Activated CD8-positive, alpha-beta memory T cell treated with anti-CD3 and anti-CD28 coated beads, Interleukin-2, amount 10 ng/mL, durations not matched to agents 7 days and 5 days (primary cell): ENCODE results near the gene SPTSSB. TPM values are rescaled to one million over a fixed set of nuclear protein-coding genes. Genes with fewer than 3 reads are reported as not detected.

Experiments used
- ATAC-seq: fragments of 150-1000 bp; cut with Tn5 transposase; one replicate; pipeline ENCODE4 v1.10.0; 2021; ENCODE audit warnings: moderate library complexity
- CTCF ChIA-PET: fragments of 350-600 bp; sonication (Branson Sonifier 250); formaldehyde crosslinking; loops from one replicate; lab custom pipeline; 2021; ENCODE audit warnings: antibody characterized with exemption; lab: Charles Lee
- DNase-seq: peaks from one replicate; pipeline ENCODE4 v3.0.0-alpha.2; 2020
- H3K27ac Mint-ChIP-seq: one replicate; pipeline ENCODE4 v1.8.0; 2021; ENCODE audit warnings: mild to moderate bottlenecking, mixed read lengths
- H3K27me3 Mint-ChIP-seq: one replicate; pipeline ENCODE4 v1.8.0; 2021; ENCODE audit warnings: mixed read lengths
- H3K36me3 Mint-ChIP-seq: one replicate; pipeline ENCODE4 v1.8.0; 2021; ENCODE audit warnings: mild to moderate bottlenecking, mixed read lengths
- H3K4me1 Mint-ChIP-seq: one replicate; pipeline ENCODE4 v1.8.0; 2021; ENCODE audit warnings: mixed read lengths
- H3K4me3 Mint-ChIP-seq: one replicate; pipeline ENCODE4 v1.8.0; 2021; ENCODE audit warnings: mild to moderate bottlenecking, moderate library complexity, mixed read lengths
- H3K9me3 Mint-ChIP-seq: one replicate; pipeline ENCODE4 v1.8.0; 2022; ENCODE audit warnings: low read depth, mixed read lengths
- total RNA-seq, 2 experiments: library from RNA; stranded (reverse); gene quantifications; one replicate each; pipeline ENCODE4 v1.2.3, GENCODE V29; 2021

Gene SPTSSB
- total RNA-seq, 2 experiments from 2014 or later, result not detected

DNA sequence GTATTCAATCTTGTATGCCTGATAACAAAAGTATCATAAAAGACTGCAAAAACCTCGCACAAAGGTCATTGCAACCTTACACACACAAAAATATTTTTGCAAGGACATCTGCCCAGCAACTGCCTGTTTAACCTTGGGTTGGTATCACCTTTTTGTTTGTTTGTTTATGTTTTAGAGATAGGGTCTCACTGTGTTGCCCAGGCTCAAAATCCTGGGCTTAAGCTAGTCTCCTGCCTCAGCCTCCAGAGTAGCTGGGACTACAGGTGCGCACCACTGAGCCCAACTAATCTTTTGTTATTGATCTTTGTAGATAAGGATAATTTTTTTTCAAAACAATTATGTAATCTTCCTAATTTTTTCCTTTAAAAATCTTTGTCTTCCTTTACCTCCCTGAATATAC is 54.2 kb downstream of the SPTSSB start:
- peaks cover 6% of the 10 kb centered on the region for H3K36me3 Mint-ChIP-seq
- H3K9me3 Mint-ChIP-seq, result peaks cover 2% of the 10 kb centered on the region
- H3K27me3 Mint-ChIP-seq, result peaks cover 89% of the 10 kb centered on the region
- no peak overlapping the region for H3K4me3 Mint-ChIP-seq
- peaks cover 6% of the 10 kb centered on the region for H3K4me1 Mint-ChIP-seq
- DNase-seq (no peak), ATAC-seq (no peak)
- CTCF ChIA-PET, result interaction anchor here (1.0 kb wide), 1 partner anchor 12 kb away, joined by 4 read pairs; no protein-coding TSS in a partner anchor
- H3K27ac Mint-ChIP-seq, result no peak overlapping the region

DNA sequence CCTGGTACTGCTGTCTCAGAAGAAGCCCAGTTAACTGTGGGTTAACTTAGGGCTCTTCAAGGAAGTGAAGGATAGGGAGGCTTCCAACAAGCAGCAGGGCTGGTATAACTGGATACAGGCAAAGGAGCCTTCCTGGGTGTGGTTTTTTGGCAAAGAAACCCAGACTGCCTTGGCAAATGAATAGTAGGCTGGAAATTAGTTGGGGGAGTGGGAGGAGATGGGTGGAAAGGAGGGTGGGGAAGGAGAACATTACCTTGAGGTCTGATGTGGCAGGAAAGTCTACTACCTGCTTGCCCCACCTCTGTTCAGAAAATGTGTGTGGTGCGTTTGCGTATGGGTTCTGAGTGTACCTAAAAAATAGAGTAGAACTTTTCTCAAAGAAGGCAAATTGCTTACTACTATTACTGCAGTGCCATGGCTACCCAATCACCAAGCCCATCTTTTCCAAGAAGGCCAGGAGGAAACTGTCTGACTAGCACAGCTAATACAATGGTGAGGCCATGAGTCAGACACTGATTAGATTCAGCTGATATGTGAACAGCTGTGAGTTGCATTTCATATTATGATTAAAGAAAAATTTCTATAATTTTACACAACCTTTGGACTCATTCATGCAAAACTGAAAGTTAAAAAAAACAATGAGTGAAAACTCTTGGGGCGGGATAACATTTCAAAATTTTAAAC is 55.2 kb downstream of the SPTSSB start:
- Mint-ChIP-seq H3K27me3 (peaks cover 85% of the 10 kb centered on the region), H3K27ac (no peak overlapping the region), H3K4me1 (peaks cover 15% of the 10 kb centered on the region), H3K9me3 (peaks cover 2% of the 10 kb centered on the region), H3K4me3 (no peak overlapping the region), H3K36me3 (peaks cover 4% of the 10 kb centered on the region)
- no peak for DNase-seq
- ATAC-seq, result no peak
- CTCF ChIA-PET, result no interaction called here

DNA sequence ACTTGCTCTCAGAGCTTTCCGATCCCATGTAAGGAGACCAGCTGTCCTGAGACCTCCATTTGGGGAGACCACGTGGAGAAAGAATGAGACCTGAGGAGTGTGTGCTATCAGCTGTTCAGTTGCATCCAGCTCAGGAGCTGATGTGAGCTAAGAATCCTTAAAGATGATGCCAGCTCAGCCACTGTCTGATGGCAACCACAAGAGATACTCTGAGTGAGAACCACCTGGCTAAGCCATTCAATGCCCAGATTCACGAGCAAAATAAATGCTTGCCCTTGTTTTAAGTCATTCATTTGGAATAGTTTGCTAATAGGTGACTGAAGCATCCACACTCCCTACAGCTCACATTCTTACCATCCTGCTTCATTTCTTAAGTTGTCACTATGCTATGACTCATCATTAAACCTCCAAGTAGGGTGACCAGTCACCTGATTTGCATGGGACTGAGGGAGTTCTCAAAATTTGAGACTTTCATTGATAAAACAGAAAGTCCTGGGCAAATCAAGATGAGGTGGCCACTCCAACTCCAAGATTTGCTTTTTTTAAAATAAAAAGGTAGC is 56.4 kb downstream of the SPTSSB start:
- H3K36me3 Mint-ChIP-seq, result peaks cover 3% of the 10 kb centered on the region
- CTCF ChIA-PET, result interaction anchor here (1.2 kb wide), 1 partner anchor 40 kb away, joined by 5 read pairs; no protein-coding TSS in a partner anchor
- H3K27me3 Mint-ChIP-seq, result peaks cover 79% of the 10 kb centered on the region
- H3K27ac Mint-ChIP-seq, result no peak overlapping the region
- DNase-seq, result no peak
- no peak for ATAC-seq
- no peak overlapping the region for H3K4me3 Mint-ChIP-seq
- H3K4me1 Mint-ChIP-seq, result peaks cover 27% of the 10 kb centered on the region
- peaks cover 2% of the 10 kb centered on the region for H3K9me3 Mint-ChIP-seq

DNA sequence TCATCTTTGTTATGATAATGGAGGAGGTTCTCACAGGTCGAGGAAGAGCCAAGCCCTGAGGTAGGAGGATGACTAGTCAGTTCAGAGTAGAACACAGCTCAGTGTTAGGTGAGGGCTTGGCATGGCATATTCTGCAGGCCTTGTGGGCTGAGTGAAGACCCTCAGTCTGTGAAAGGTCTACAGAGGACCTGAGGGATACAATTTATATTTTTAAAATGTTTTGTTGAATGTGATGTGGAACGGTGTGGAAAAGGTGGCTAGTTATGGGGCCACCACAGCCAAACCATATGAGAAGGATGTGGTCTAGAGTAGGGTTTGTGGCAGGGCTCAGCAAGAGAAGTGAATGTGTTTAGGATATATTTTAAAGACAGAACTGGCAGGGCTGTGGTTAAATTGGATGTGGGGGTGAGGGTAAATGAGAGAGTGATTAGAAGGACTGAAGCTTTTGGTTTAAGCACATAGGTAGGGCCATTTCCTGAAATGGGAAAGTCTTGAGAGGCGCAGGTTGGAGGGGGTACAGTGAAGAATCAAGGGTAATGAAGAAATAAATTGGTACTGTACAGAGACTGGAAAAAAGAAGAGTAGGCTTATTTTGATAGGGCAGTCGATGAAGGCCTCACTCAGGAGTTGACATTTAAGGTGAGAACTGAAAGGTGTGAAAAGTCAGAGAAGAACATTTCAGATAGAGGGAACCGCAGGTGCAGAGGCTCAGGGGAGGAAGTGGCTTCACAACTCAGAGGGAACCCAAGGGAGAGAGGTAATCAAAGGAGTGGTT is 60.5 kb downstream of the SPTSSB start:
- peaks cover 73% of the 10 kb centered on the region for H3K27me3 Mint-ChIP-seq
- DNase-seq, result peak; percentile 88
- peaks cover 27% of the 10 kb centered on the region for H3K4me1 Mint-ChIP-seq
- H3K4me3 Mint-ChIP-seq, result peak overlapping the region; percentile 19
- peak overlapping the region; percentile 76 for H3K27ac Mint-ChIP-seq
- H3K36me3 Mint-ChIP-seq, result peaks cover 17% of the 10 kb centered on the region
- peaks cover 12% of the 10 kb centered on the region for H3K9me3 Mint-ChIP-seq
- CTCF ChIA-PET, result interaction anchor here (1.0 to 2.2 kb wide), 3 partner anchors 8 to 36 kb away, joined by 3 to 6 read pairs (median 3); no protein-coding TSS in a partner anchor
- peak; percentile 90 for ATAC-seq

DNA sequence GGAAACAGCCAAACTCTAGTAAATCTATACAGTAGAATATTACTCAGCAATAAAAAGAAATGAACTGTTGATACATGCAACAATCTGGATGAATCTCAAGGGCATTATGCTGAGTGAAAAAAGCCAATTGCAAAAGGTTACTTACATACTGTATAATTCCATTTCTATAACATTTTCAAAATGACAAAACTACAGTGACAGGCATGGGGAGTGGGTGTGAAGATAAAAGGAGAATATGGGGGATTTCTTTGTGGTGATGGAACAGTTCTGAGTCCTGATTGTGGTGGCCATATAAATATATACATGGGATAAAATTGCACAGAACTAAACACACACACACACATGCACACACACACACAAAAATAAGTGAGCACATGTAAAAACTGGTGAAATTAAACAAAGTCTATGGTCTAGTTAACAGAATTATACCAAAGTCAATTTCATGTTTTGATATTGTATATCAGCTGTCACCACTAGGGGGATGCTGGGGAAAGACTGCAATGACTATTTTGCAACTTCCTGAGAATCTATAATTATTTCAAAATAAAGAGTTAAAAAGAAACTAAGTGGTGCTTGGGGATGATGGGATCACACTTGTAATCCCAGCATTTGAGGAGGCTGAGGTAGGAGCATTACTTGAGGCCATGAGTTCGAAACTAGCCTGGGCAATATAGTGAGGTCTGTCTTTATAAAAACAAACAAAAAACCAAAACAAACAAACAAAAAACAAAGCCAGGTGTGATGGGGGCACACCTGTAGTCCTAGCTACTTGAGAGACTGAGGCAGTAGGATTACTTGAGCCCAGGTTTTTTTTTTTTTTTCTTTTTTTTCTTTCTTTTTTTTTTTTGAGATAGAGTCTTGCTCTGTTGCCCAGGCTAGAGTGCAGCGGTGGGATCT is 66.0 kb downstream of the SPTSSB start:
- CTCF ChIA-PET, result interaction anchor here (0.7 to 1.4 kb wide), 4 partner anchors 8 to 31 kb away, joined by 3 to 4 read pairs (median 4); no protein-coding TSS in a partner anchor
- no peak overlapping the region for H3K4me3 Mint-ChIP-seq
- H3K4me1 Mint-ChIP-seq, result peaks cover 4% of the 10 kb centered on the region
- H3K9me3 Mint-ChIP-seq, result peaks cover 12% of the 10 kb centered on the region
- ATAC-seq, result no peak
- peaks cover 73% of the 10 kb centered on the region for H3K27me3 Mint-ChIP-seq
- H3K36me3 Mint-ChIP-seq, result peaks cover 18% of the 10 kb centered on the region
- no peak overlapping the region for H3K27ac Mint-ChIP-seq
- no peak for DNase-seq

DNA sequence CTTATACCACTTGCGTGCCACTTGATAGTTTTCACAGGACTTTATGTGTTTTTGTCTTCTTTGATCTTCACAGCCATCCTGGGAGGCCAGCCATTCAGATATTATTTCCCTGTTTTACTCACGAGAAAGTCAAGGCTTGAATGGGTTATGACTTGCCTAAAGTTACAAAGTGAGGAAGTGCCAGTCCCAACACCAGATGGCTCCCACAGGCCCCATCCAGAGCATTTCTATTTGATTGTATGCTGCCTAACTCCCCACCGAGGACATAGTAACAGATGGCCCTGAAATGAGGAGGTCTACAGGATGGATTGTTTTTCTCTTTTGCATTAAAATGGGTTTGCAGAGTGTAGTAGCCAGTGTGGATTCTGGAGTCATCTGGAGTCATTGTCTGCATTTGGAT is 74.5 kb downstream of the SPTSSB start:
- Mint-ChIP-seq H3K27me3 (peaks cover 45% of the 10 kb centered on the region), H3K36me3 (peaks cover 17% of the 10 kb centered on the region), H3K9me3 (peaks cover 25% of the 10 kb centered on the region), H3K4me1 (no peaks in the 10 kb centered on the region), H3K27ac (no peak overlapping the region), H3K4me3 (no peak overlapping the region)
- CTCF ChIA-PET, result interaction anchor here (0.5 to 1.0 kb wide), 2 partner anchors 9 to 22 kb away, joined by 3 read pairs; no protein-coding TSS in a partner anchor
- ATAC-seq (no peak), DNase-seq (no peak)

DNA sequence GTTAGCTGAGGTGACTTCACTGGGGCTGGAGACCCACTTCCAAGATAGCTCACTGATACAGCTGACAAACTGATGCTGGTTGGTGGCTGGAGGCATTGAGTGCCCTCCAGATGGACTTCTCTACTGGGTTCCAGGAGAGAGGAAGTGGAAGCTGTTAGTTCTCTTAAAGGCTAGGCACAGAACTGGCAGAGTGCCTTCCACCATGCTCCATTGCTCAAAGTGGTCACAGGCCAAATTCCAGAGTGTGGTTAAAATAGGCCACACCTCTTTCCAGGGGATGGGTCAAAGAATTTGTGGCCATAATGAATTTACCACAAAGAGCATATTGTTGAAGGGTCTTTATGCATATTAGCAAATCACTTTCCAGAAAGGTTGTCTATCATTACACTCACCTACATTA is 76.0 kb downstream of the SPTSSB start:
- H3K9me3 Mint-ChIP-seq, result peaks cover 25% of the 10 kb centered on the region
- ATAC-seq, result no peak
- no peak for DNase-seq
- peaks cover 14% of the 10 kb centered on the region for H3K36me3 Mint-ChIP-seq
- no peak overlapping the region for H3K4me3 Mint-ChIP-seq
- H3K4me1 Mint-ChIP-seq, result no peaks in the 10 kb centered on the region
- H3K27ac Mint-ChIP-seq, result no peak overlapping the region
- peaks cover 44% of the 10 kb centered on the region for H3K27me3 Mint-ChIP-seq
- CTCF ChIA-PET, result interaction anchor here (1.0 kb wide), 1 partner anchor 9 kb away, joined by 3 read pairs; no protein-coding TSS in a partner anchor

Other genes with a start within 250 kb of the SPTSSB start
- gene NMD3, start 150.2 kb downstream of the SPTSSB start, total RNA-seq, result 10 to 100 TPM; 38.0 to 56.2 TPM
- gene OTOL1, start 125.3 kb upstream of the SPTSSB start, total RNA-seq, result not detected